ENCODE measurements around the gene RHOBTB1. TPM values are rescaled to one million over a fixed set of nuclear protein-coding genes. Genes with fewer than 3 reads are reported as not detected.

The RHOBTB1 gene
- total and polyA plus RNA-seq, 3 experiments from 2014 or later = 0.04 to 0.07 TPM; not detected in 1

GRCh38 chr10:60942134-60942787 lies 1.7 kb downstream of the RHOBTB1 start:
- peaks cover 23 to 72% of the 10 kb centered on the region in 2 donors for H3K27me3 Mint-ChIP-seq

GRCh38 chr10:60940446-60940845 lies 3.5 kb downstream of the RHOBTB1 start:
- Mint-ChIP-seq H3K4me3 (no peak overlapping the region), H3K9me3 (no peaks in the 10 kb centered on the region), H3K4me1 (peaks cover 11 to 18% (median 15%) of the 10 kb centered on the region in 3 donors), H3K36me3 (no peaks in the 10 kb centered on the region), H3K27me3 (peaks cover 15 to 56% of the 10 kb centered on the region in 2 donors), H3K27ac (no peak overlapping the region)
- Histone ChIP-seq H3K27me3 (ENCODE audit: insufficient read depth, low read length, poor library complexity, severe bottlenecking) (peaks cover 25% of the 10 kb centered on the region), H3K36me3 (ENCODE audit: insufficient read depth, low read length) (no peaks in the 10 kb centered on the region), H3K4me1 (ENCODE audit: insufficient read depth, low read length) (peaks cover 15% of the 10 kb centered on the region), H3K9me3 (ENCODE audit: low read length) (no peaks in the 10 kb centered on the region), H3K4me3 (ENCODE audit: low read length) (no peak overlapping the region), H3K27ac (ENCODE audit: low read depth, low read length) (no peak overlapping the region)
- no peak for DNase-seq
- ChIA-PET CTCF (no interaction called here), POLR2A (no interaction called here)

More at GRCh38 chr10:60942134-60942787, 1.7 kb downstream of the RHOBTB1 start:
- H3K27ac ChIP-seq (ENCODE audit: low read depth, low read length) = peak overlapping the region; percentile 69
- H3K36me3 ChIP-seq (ENCODE audit: insufficient read depth, low read length) = no peaks in the 10 kb centered on the region
- ChIA-PET POLR2A (no interaction called here), CTCF (no interaction called here)
- no peak overlapping the region for H3K27ac Mint-ChIP-seq
- peak overlapping the region in 4 of 7 donors; percentile 10 to 81 (median 54) for H3K4me3 Mint-ChIP-seq
- no peaks in the 10 kb centered on the region for H3K9me3 Mint-ChIP-seq
- DNase-seq = no peak
- H3K9me3 ChIP-seq (ENCODE audit: low read length) = no peaks in the 10 kb centered on the region
- H3K4me1 ChIP-seq (ENCODE audit: insufficient read depth, low read length) = peaks cover 15% of the 10 kb centered on the region
- no peak overlapping the region for H3K4me3 ChIP-seq (ENCODE audit: low read length)
- peaks cover 11 to 18% (median 15%) of the 10 kb centered on the region in 3 donors for H3K4me1 Mint-ChIP-seq
- peaks cover 26% of the 10 kb centered on the region for H3K27me3 ChIP-seq (ENCODE audit: insufficient read depth, low read length, poor library complexity, severe bottlenecking)
- no peaks in the 10 kb centered on the region for H3K36me3 Mint-ChIP-seq

GRCh38 chr10:60937784-60938654 lies 6.0 kb downstream of the RHOBTB1 start:
- no peak for DNase-seq
- ChIA-PET POLR2A (no interaction called here), CTCF (no interaction called here)
- Histone ChIP-seq H3K4me3 (ENCODE audit: low read length) (no peak overlapping the region), H3K27ac (ENCODE audit: low read depth, low read length) (no peak overlapping the region), H3K36me3 (ENCODE audit: insufficient read depth, low read length) (no peaks in the 10 kb centered on the region), H3K9me3 (ENCODE audit: low read length) (no peaks in the 10 kb centered on the region), H3K4me1 (ENCODE audit: insufficient read depth, low read length) (peaks cover 5% of the 10 kb centered on the region), H3K27me3 (ENCODE audit: insufficient read depth, low read length, poor library complexity, severe bottlenecking) (peaks cover 9% of the 10 kb centered on the region)
- Mint-ChIP-seq H3K4me3 (no peak overlapping the region), H3K36me3 (no peaks in the 10 kb centered on the region), H3K9me3 (no peaks in the 10 kb centered on the region), H3K27ac (no peak overlapping the region), H3K27me3 (peaks cover 9 to 40% of the 10 kb centered on the region in 2 donors), H3K4me1 (peaks cover 4 to 7% (median 5%) of the 10 kb centered on the region in 3 donors)

- no peaks in the 10 kb centered on the region for H3K4me1 ChIP-seq (ENCODE audit: insufficient read depth, low read length)
- Mint-ChIP-seq H3K4me1 (no peaks in the 10 kb centered on the region), H3K9me3 (no peaks in the 10 kb centered on the region), H3K27me3 (peaks cover 2 to 30% of the 10 kb centered on the region in 2 donors), H3K4me3 (no peak overlapping the region), H3K36me3 (no peaks in the 10 kb centered on the region), H3K27ac (no peak overlapping the region)
- H3K36me3 ChIP-seq (ENCODE audit: insufficient read depth, low read length) = no peaks in the 10 kb centered on the region
- no peak for DNase-seq
- no peak overlapping the region for H3K4me3 ChIP-seq (ENCODE audit: low read length)
- POLR2A ChIA-PET = no interaction called here
- no peaks in the 10 kb centered on the region for H3K9me3 ChIP-seq (ENCODE audit: low read length)
- CTCF ChIA-PET = no interaction called here
- H3K27me3 ChIP-seq (ENCODE audit: insufficient read depth, low read length, poor library complexity, severe bottlenecking) = no peaks in the 10 kb centered on the region
- H3K27ac ChIP-seq (ENCODE audit: low read depth, low read length) = no peak overlapping the region
Measured at GRCh38 chr10:60937022-60937421, 7.0 kb downstream of the RHOBTB1 start.

- peaks cover 2 to 14% of the 10 kb centered on the region in 2 donors for H3K27me3 Mint-ChIP-seq
- no peaks in the 10 kb centered on the region for H3K27me3 ChIP-seq (ENCODE audit: insufficient read depth, low read length, poor library complexity, severe bottlenecking)
- H3K4me1 ChIP-seq (ENCODE audit: insufficient read depth, low read length) = no peaks in the 10 kb centered on the region
- H3K4me3 ChIP-seq (ENCODE audit: low read length) = no peak overlapping the region
- H3K4me1 Mint-ChIP-seq = no peaks in the 10 kb centered on the region
- H3K27ac Mint-ChIP-seq = no peak overlapping the region
- H3K9me3 Mint-ChIP-seq = no peaks in the 10 kb centered on the region
- no peak overlapping the region for H3K27ac ChIP-seq (ENCODE audit: low read depth, low read length)
- DNase-seq = no peak
- ChIA-PET CTCF (no interaction called here), POLR2A (no interaction called here)
- no peaks in the 10 kb centered on the region for H3K9me3 ChIP-seq (ENCODE audit: low read length)
- H3K4me3 Mint-ChIP-seq = no peak overlapping the region
- H3K36me3 Mint-ChIP-seq = no peaks in the 10 kb centered on the region
- H3K36me3 ChIP-seq (ENCODE audit: insufficient read depth, low read length) = no peaks in the 10 kb centered on the region
Measured at GRCh38 chr10:60934215-60935175, 9.5 kb downstream of the RHOBTB1 start.

GRCh38 chr10:60932756-60933155 lies 11.2 kb downstream of the RHOBTB1 start:
- H3K27me3 Mint-ChIP-seq = peaks cover 1% of the 10 kb centered on the region in 2 donors
- H3K4me1 ChIP-seq (ENCODE audit: insufficient read depth, low read length) = no peaks in the 10 kb centered on the region
- H3K27ac Mint-ChIP-seq = no peak overlapping the region
- H3K27ac ChIP-seq (ENCODE audit: low read depth, low read length) = no peak overlapping the region
- H3K27me3 ChIP-seq (ENCODE audit: insufficient read depth, low read length, poor library complexity, severe bottlenecking) = no peaks in the 10 kb centered on the region
- ChIA-PET CTCF (no interaction called here), POLR2A (no interaction called here)
- no peak for DNase-seq
- no peaks in the 10 kb centered on the region for H3K4me1 Mint-ChIP-seq
- no peak overlapping the region for H3K4me3 ChIP-seq (ENCODE audit: low read length)
- no peaks in the 10 kb centered on the region for H3K9me3 Mint-ChIP-seq
- H3K4me3 Mint-ChIP-seq = no peak overlapping the region
- no peaks in the 10 kb centered on the region for H3K36me3 ChIP-seq (ENCODE audit: insufficient read depth, low read length)
- H3K36me3 Mint-ChIP-seq = no peaks in the 10 kb centered on the region
- no peaks in the 10 kb centered on the region for H3K9me3 ChIP-seq (ENCODE audit: low read length)

- peaks cover 0 to 5% (median 0%) of the 10 kb centered on the region in 5 donors for H3K9me3 Mint-ChIP-seq
- CTCF ChIA-PET = no interaction called here
Measured at GRCh38 chr10:60930237-60930636, 13.7 kb downstream of the RHOBTB1 start.

More at GRCh38 chr10:60930237-60930636, 13.7 kb downstream of the RHOBTB1 start:
- Histone ChIP-seq H3K9me3 (ENCODE audit: low read length) (no peaks in the 10 kb centered on the region), H3K36me3 (ENCODE audit: insufficient read depth, low read length) (no peaks in the 10 kb centered on the region), H3K4me1 (ENCODE audit: insufficient read depth, low read length) (no peaks in the 10 kb centered on the region), H3K27ac (ENCODE audit: low read depth, low read length) (no peak overlapping the region), H3K27me3 (ENCODE audit: insufficient read depth, low read length, poor library complexity, severe bottlenecking) (no peaks in the 10 kb centered on the region), H3K4me3 (ENCODE audit: low read length) (no peak overlapping the region)
- H3K4me3 Mint-ChIP-seq = no peak overlapping the region
- no peak for DNase-seq
- no peaks in the 10 kb centered on the region for H3K36me3 Mint-ChIP-seq
- H3K4me1 Mint-ChIP-seq = no peaks in the 10 kb centered on the region
- H3K27ac Mint-ChIP-seq = no peak overlapping the region
- POLR2A ChIA-PET = no interaction called here
- peaks cover 1 to 12% of the 10 kb centered on the region in 2 donors for H3K27me3 Mint-ChIP-seq

Measured in CD8-positive, alpha-beta memory T cell (primary cell).